ENCODE data around the gene DGKI. TPM values are rescaled to one million over a fixed set of nuclear protein-coding genes. Genes with fewer than 3 reads are reported as not detected.

Gene DGKI
- total RNA-seq, 2 experiments from 2014 or later = 0.46 TPM; not detected in 1

GRCh38 chr7:137801491-137801890, 45.3 kb downstream of the DGKI start:
- no peaks in the 10 kb centered on the region; the same call in 1 of the 2 replicates for H3K9me2 ChIP-seq (ENCODE audit: insufficient read depth, low read length)
- ChIA-PET CTCF (ENCODE audit: unreplicated experiment) (no interaction called here), POLR2A (no interaction called here)
- BruUV-seq (replicated peaks) = no TSS peak
- no peak overlapping the region for H2AFZ ChIP-seq (ENCODE audit: low read length)
- no peaks in the 10 kb centered on the region for H3K9me3 ChIP-seq (ENCODE audit: low read length)
- H3K27ac ChIP-seq (ENCODE audit: low read depth, low read length, poor library complexity, severe bottlenecking) = no peak overlapping the region
- no peaks in the 10 kb centered on the region for H3K79me2 ChIP-seq (ENCODE audit: insufficient read depth, low read depth, low read length)
- no peak overlapping the region for H3K4me2 ChIP-seq (ENCODE audit: low read length)
- H4K20me1 ChIP-seq (ENCODE audit: insufficient read depth, low read length) = no peaks in the 10 kb centered on the region
- H3K4me3 ChIP-seq (ENCODE audit: low read depth, low read length, poor library complexity, severe bottlenecking) = no peak overlapping the region
- no peak for DNase-seq (ENCODE audit: low spot score)
- H3K4me1 ChIP-seq (ENCODE audit: insufficient read depth, low read length, poor library complexity, severe bottlenecking) = no peaks in the 10 kb centered on the region
- intact Hi-C loops (cut with micrococcal nuclease; ENCODE audit: unreplicated experiment) = no loop called here
- no peaks in the 10 kb centered on the region for H3K36me3 ChIP-seq (ENCODE audit: insufficient read depth, low read length)
- TF ChIP-seq CTCF (conservative IDR thresholded peaks at IDR 0.05; ENCODE audit: low read length) (no peak), EZH2phosphoT487 (IDR thresholded peaks at IDR 0.05; ENCODE audit: borderline replicate concordance, low read depth, low read length) (no peak)

GRCh38 chr7:137801003-137801402, 45.8 kb downstream of the DGKI start:
- ChIA-PET CTCF (ENCODE audit: unreplicated experiment) (no interaction called here), POLR2A (no interaction called here)
- no TSS peak for BruUV-seq (replicated peaks)
- intact Hi-C loops (cut with micrococcal nuclease; ENCODE audit: unreplicated experiment) = no loop called here
- Histone ChIP-seq H3K4me3 (ENCODE audit: low read depth, low read length, poor library complexity, severe bottlenecking) (no peak overlapping the region), H3K27ac (ENCODE audit: low read depth, low read length, poor library complexity, severe bottlenecking) (no peak overlapping the region), H2AFZ (ENCODE audit: low read length) (no peak overlapping the region), H3K36me3 (ENCODE audit: insufficient read depth, low read length) (no peaks in the 10 kb centered on the region), H3K9me2 (ENCODE audit: insufficient read depth, low read length) (no peaks in the 10 kb centered on the region; the same call in 1 of the 2 replicates), H3K79me2 (ENCODE audit: insufficient read depth, low read depth, low read length) (no peaks in the 10 kb centered on the region), H3K4me2 (ENCODE audit: low read length) (no peak overlapping the region), H3K4me1 (ENCODE audit: insufficient read depth, low read length, poor library complexity, severe bottlenecking) (no peaks in the 10 kb centered on the region), H4K20me1 (ENCODE audit: insufficient read depth, low read length) (no peaks in the 10 kb centered on the region), H3K9me3 (ENCODE audit: low read length) (no peaks in the 10 kb centered on the region)
- DNase-seq (ENCODE audit: low spot score) = no peak
- TF ChIP-seq EZH2phosphoT487 (IDR thresholded peaks at IDR 0.05; ENCODE audit: borderline replicate concordance, low read depth, low read length) (no peak), CTCF (conservative IDR thresholded peaks at IDR 0.05; ENCODE audit: low read length) (no peak)

DNA sequence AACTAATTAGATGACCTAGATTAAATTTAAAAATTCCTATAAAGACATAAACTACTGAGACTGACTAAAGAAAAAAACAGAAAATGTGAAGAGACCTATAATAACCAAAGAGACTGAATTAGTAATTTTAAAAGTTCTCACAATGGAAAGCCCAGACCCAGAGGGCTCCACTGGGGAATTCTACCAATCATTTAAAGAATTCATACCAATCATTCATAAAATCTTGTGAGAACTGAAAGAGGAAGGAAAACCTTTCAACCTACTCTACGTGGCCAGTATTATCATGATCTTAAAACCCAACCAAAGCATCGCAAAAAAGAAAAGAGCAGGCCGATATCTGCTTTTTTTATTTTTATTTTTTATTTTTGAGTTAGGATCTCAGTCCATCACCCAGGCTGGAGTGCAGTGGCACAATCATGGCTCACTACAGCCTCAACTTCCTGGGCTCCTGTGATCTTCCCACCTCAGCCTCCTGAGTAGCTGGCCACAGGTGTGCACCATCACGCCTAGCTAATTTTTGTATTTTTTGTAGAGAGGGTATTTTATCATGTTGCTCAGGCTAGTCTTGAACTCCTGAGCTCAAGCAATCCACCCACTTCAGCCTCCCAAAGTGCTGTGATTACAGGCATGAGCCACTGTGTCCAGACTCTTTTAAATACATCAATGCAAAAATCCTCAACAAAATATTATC, 48.6 kb downstream of the DGKI start:
- no peaks in the 10 kb centered on the region for H3K9me3 ChIP-seq (ENCODE audit: low read length)
- CTCF ChIA-PET (ENCODE audit: unreplicated experiment) = no interaction called here
- intact Hi-C loops (cut with micrococcal nuclease; ENCODE audit: unreplicated experiment) = no loop called here
- no TSS peak for BruUV-seq (replicated peaks)
- no peaks in the 10 kb centered on the region for H3K4me1 ChIP-seq (ENCODE audit: insufficient read depth, low read length, poor library complexity, severe bottlenecking)
- H3K4me3 ChIP-seq (ENCODE audit: low read depth, low read length, poor library complexity, severe bottlenecking) = no peak overlapping the region
- no peak overlapping the region for H3K27ac ChIP-seq (ENCODE audit: low read depth, low read length, poor library complexity, severe bottlenecking)
- no peaks in the 10 kb centered on the region for H3K36me3 ChIP-seq (ENCODE audit: insufficient read depth, low read length)
- no peak for DNase-seq (ENCODE audit: low spot score)
- H3K9me2 ChIP-seq (ENCODE audit: insufficient read depth, low read length) = no peaks in the 10 kb centered on the region; the same call in 1 of the 2 replicates
- H2AFZ ChIP-seq (ENCODE audit: low read length) = no peak overlapping the region
- H3K79me2 ChIP-seq (ENCODE audit: insufficient read depth, low read depth, low read length) = no peaks in the 10 kb centered on the region
- TF ChIP-seq EZH2phosphoT487 (IDR thresholded peaks at IDR 0.05; ENCODE audit: borderline replicate concordance, low read depth, low read length) = no peak
- no peak for TF ChIP-seq CTCF (conservative IDR thresholded peaks at IDR 0.05; ENCODE audit: low read length)
- no peak overlapping the region for H3K4me2 ChIP-seq (ENCODE audit: low read length)
- H4K20me1 ChIP-seq (ENCODE audit: insufficient read depth, low read length) = no peaks in the 10 kb centered on the region
- POLR2A ChIA-PET = interaction anchor here (1.0 kb wide), 1 partner anchor 14 kb away, joined by 3 read pairs; no protein-coding TSS in a partner anchor
